ENCODE measurements around the gene IGFL2. TPM values are rescaled to one million over a fixed set of nuclear protein-coding genes. Genes with fewer than 3 reads are reported as not detected.

Gene IGFL2
- total and polyA plus RNA-seq, 10 of the 15 experiments (the other 5 are each of a cell fraction or from before 2014, with no cell fraction given): 0.19 TPM; not detected in 9

DNA sequence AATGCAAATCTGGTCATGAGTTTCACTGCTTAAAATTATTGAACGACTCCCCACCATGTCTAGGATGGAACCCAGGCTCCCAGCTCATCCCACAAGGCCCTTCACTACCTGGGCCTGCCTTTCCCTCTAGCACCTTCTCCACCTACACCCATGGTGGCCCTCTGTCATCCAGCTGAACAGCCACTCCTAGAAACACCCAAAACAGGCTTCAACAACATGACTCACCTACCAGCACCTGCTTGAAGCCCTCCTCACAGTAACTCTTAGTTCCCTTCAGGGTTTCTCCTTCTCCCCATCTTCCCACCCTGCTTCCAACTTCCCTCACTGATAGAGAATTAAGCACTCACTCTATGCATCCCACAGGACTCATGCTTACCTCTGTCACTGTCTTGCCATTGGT, 6.6 kb upstream of the IGFL2 start:
- H3K79me2 ChIP-seq (ENCODE audit: control insufficient read depth, insufficient read depth, low read length): no peaks in the 10 kb centered on the region
- WGBS (ENCODE audit: insufficient coverage, insufficient replicate concordance, low lambda C conversion rate, missing lambda C conversion rate): 0% methylated on average over 1 of the region's 1 CpG
- H3K9me3 ChIP-seq (replicated peaks; ENCODE audit: control insufficient read depth, insufficient read depth, low read length): no peaks in the 10 kb centered on the region
- H3K4me3 ChIP-seq: no peak overlapping the region
- CTCF ChIA-PET: no interaction called here
- in situ Hi-C loops (cut with MboI): no loop called here
- SMC1A ChIA-PET (ENCODE audit: uncharacterized antibody, unreplicated experiment): no interaction called here
- no peaks in the 10 kb centered on the region for H3K36me3 ChIP-seq (ENCODE audit: control insufficient read depth in 2 of 2, insufficient read depth in 2 of 2, low read length in 1 of 2)
- no peak for ATAC-seq
- H2AFZ ChIP-seq (ENCODE audit: control insufficient read depth, low read depth, low read length): no peak overlapping the region
- no peak overlapping the region for H3K4me2 ChIP-seq (ENCODE audit: control insufficient read depth, insufficient read depth)
- no peak overlapping the region for H3K27ac ChIP-seq (ENCODE audit: control insufficient read depth, insufficient read depth)
- no peak for DNase-seq (ENCODE audit: low read depth, low spot score)
- peaks cover 0 to 4% of the 10 kb centered on the region in 2 experiments; a peak in 1 of 4 replicates for H3K27me3 ChIP-seq (replicated peaks in 1 of 2; ENCODE audit: control insufficient read depth in 2 of 2, insufficient read depth in 2 of 2, low read length in 1 of 2)
- no peaks in the 10 kb centered on the region for H3K4me1 ChIP-seq (ENCODE audit: control insufficient read depth, insufficient read depth, low read length)
- POLR2A ChIA-PET: no interaction called here
- FAIRE-seq: no peak
- no peak overlapping the region for H3K9ac ChIP-seq (ENCODE audit: control insufficient read depth, insufficient read depth, low read length)
- no peaks in the 10 kb centered on the region for H4K20me1 ChIP-seq (ENCODE audit: control insufficient read depth, insufficient read depth)
- BruUV-seq (replicated peaks): no TSS peak
- RAD21 ChIA-PET (ENCODE audit: unreplicated experiment): no interaction called here
- intact Hi-C loops (cut with micrococcal nuclease; ENCODE audit: unreplicated experiment): no loop called here
- TF ChIP-seq ZNF217 (IDR thresholded peaks at IDR 0.05) (no peak), SMAD5 (IDR thresholded peaks at IDR 0.05; ENCODE audit: low read depth) (no peak), SUPT20H (IDR thresholded peaks at IDR 0.05; ENCODE audit: borderline replicate concordance, control insufficient read depth, low read depth, low read length) (no peak), POLR2AphosphoS5 (IDR thresholded peaks at IDR 0.05; ENCODE audit: low read length) (no peak), YBX1 (IDR thresholded peaks at IDR 0.05) (no peak), RB1 (IDR thresholded peaks at IDR 0.05; ENCODE audit: borderline replicate concordance) (no peak), ZNF207 (IDR thresholded peaks at IDR 0.05; ENCODE audit: borderline replicate concordance) (no peak), NBN (IDR thresholded peaks at IDR 0.05) (no peak), BHLHE40 (IDR thresholded peaks at IDR 0.05; ENCODE audit: borderline replicate concordance in 1 of 2, low read depth in 2 of 2, low read length in 1 of 2) (no peak)
- TF ChIP-seq, protein P1, sequence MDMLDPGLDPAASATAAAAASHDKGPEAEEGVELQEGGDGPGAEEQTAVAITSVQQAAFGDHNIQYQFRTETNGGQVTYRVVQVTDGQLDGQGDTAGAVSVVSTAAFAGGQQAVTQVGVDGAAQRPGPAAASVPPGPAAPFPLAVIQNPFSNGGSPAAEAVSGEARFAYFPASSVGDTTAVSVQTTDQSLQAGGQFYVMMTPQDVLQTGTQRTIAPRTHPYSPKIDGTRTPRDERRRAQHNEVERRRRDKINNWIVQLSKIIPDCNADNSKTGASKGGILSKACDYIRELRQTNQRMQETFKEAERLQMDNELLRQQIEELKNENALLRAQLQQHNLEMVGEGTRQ (IDR thresholded peaks at IDR 0.05; ENCODE audit: borderline replicate concordance, low read depth, low read length): no peak
- TF ChIP-seq, protein P2, sequence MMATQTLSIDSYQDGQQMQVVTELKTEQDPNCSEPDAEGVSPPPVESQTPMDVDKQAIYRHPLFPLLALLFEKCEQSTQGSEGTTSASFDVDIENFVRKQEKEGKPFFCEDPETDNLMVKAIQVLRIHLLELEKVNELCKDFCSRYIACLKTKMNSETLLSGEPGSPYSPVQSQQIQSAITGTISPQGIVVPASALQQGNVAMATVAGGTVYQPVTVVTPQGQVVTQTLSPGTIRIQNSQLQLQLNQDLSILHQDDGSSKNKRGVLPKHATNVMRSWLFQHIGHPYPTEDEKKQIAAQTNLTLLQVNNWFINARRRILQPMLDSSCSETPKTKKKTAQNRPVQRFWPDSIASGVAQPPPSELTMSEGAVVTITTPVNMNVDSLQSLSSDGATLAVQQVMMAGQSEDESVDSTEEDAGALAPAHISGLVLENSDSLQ (IDR thresholded peaks at IDR 0.05): no peak
- TF ChIP-seq, protein P3, sequence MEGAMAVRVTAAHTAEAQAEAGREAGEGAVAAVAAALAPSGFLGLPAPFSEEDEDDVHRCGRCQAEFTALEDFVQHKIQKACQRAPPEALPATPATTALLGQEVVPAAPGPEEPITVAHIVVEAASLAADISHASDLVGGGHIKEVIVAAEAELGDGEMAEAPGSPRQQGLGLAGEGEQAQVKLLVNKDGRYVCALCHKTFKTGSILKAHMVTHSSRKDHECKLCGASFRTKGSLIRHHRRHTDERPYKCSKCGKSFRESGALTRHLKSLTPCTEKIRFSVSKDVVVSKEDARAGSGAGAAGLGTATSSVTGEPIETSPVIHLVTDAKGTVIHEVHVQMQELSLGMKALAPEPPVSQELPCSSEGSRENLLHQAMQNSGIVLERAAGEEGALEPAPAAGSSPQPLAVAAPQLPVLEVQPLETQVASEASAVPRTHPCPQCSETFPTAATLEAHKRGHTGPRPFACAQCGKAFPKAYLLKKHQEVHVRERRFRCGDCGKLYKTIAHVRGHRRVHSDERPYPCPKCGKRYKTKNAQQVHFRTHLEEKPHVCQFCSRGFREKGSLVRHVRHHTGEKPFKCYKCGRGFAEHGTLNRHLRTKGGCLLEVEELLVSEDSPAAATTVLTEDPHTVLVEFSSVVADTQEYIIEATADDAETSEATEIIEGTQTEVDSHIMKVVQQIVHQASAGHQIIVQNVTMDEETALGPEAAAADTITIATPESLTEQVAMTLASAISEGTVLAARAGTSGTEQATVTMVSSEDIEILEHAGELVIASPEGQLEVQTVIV (IDR thresholded peaks at IDR 0.05; ENCODE audit: borderline replicate concordance, partially characterized antibody): no peak
- TF ChIP-seq, protein P4, sequence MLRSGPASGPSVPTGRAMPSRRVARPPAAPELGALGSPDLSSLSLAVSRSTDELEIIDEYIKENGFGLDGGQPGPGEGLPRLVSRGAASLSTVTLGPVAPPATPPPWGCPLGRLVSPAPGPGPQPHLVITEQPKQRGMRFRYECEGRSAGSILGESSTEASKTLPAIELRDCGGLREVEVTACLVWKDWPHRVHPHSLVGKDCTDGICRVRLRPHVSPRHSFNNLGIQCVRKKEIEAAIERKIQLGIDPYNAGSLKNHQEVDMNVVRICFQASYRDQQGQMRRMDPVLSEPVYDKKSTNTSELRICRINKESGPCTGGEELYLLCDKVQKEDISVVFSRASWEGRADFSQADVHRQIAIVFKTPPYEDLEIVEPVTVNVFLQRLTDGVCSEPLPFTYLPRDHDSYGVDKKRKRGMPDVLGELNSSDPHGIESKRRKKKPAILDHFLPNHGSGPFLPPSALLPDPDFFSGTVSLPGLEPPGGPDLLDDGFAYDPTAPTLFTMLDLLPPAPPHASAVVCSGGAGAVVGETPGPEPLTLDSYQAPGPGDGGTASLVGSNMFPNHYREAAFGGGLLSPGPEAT (IDR thresholded peaks at IDR 0.05; ENCODE audit: low read depth): no peak
- TF ChIP-seq, protein P5, sequence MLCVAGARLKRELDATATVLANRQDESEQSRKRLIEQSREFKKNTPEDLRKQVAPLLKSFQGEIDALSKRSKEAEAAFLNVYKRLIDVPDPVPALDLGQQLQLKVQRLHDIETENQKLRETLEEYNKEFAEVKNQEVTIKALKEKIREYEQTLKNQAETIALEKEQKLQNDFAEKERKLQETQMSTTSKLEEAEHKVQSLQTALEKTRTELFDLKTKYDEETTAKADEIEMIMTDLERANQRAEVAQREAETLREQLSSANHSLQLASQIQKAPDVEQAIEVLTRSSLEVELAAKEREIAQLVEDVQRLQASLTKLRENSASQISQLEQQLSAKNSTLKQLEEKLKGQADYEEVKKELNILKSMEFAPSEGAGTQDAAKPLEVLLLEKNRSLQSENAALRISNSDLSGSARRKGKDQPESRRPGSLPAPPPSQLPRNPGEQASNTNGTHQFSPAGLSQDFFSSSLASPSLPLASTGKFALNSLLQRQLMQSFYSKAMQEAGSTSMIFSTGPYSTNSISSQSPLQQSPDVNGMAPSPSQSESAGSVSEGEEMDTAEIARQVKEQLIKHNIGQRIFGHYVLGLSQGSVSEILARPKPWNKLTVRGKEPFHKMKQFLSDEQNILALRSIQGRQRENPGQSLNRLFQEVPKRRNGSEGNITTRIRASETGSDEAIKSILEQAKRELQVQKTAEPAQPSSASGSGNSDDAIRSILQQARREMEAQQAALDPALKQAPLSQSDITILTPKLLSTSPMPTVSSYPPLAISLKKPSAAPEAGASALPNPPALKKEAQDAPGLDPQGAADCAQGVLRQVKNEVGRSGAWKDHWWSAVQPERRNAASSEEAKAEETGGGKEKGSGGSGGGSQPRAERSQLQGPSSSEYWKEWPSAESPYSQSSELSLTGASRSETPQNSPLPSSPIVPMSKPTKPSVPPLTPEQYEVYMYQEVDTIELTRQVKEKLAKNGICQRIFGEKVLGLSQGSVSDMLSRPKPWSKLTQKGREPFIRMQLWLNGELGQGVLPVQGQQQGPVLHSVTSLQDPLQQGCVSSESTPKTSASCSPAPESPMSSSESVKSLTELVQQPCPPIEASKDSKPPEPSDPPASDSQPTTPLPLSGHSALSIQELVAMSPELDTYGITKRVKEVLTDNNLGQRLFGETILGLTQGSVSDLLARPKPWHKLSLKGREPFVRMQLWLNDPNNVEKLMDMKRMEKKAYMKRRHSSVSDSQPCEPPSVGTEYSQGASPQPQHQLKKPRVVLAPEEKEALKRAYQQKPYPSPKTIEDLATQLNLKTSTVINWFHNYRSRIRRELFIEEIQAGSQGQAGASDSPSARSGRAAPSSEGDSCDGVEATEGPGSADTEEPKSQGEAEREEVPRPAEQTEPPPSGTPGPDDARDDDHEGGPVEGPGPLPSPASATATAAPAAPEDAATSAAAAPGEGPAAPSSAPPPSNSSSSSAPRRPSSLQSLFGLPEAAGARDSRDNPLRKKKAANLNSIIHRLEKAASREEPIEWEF (IDR thresholded peaks at IDR 0.05; ENCODE audit: insufficient replicate concordance, low read depth, low read length): no peak
